BLaER1 (cell line): ENCODE data around the gene NXN.
"Not testable (repeated sequence)": the region's sequence is repeated elsewhere in the genome, so short reads cannot be mapped to it uniquely, and the experiment has no call there.

Source experiments
- H3K27ac ChIP-seq: shearing (Covaris generic); formaldehyde crosslinking; 2 replicates; pipeline ENCODE4 v1.8.1; 2022
- H3K27me3 ChIP-seq: shearing (Covaris generic); formaldehyde crosslinking; 2 replicates; pipeline ENCODE4 v1.8.1; 2022
- H3K36me3 ChIP-seq: shearing (Covaris generic); formaldehyde crosslinking; 2 replicates; pipeline ENCODE4 v1.8.1; 2022
- H3K4me1 ChIP-seq: shearing (Covaris generic); formaldehyde crosslinking; 2 replicates; pipeline ENCODE4 v1.8.1; 2022
- H3K4me2 ChIP-seq: shearing (Covaris generic); formaldehyde crosslinking; 2 replicates; pipeline ENCODE4 v1.8.1; 2022
- H3K4me3 ChIP-seq: shearing (Covaris generic); formaldehyde crosslinking; 2 replicates; pipeline ENCODE4 v1.8.1; 2022
- H3K9ac ChIP-seq: shearing (Covaris generic); formaldehyde crosslinking; 2 replicates; pipeline ENCODE4 v1.8.1; 2022
- H3K9me3 ChIP-seq: shearing (Covaris generic); formaldehyde crosslinking; 2 replicates; pipeline ENCODE4 v1.8.1; 2022
- H4K20me1 ChIP-seq: shearing (Covaris generic); formaldehyde crosslinking; 2 replicates; pipeline ENCODE4 v1.8.1; 2022
- Cebpa-rat ChIP-seq: shearing (Covaris generic); IDR thresholded peaks from 2 replicates; pipeline ENCODE4 v1.8.1; 2022

Gene NXN

GRCh38 chr17:784143-784542, 195.4 kb downstream of the NXN start:
- TF ChIP-seq Cebpa-rat: no peak
- no peak overlapping the region for H3K4me3 ChIP-seq
- no peak overlapping the region for H3K9ac ChIP-seq
- H3K9me3 ChIP-seq: no peaks in the 10 kb centered on the region
- H4K20me1 ChIP-seq: peaks cover 78% of the 10 kb centered on the region
- H3K36me3 ChIP-seq: peaks cover 49% of the 10 kb centered on the region
- H3K27me3 ChIP-seq: no peaks in the 10 kb centered on the region
- H3K4me2 ChIP-seq: peak overlapping the region; percentile 98
- no peak overlapping the region for H3K27ac ChIP-seq
- H3K4me1 ChIP-seq: peaks cover 32% of the 10 kb centered on the region

DNA sequence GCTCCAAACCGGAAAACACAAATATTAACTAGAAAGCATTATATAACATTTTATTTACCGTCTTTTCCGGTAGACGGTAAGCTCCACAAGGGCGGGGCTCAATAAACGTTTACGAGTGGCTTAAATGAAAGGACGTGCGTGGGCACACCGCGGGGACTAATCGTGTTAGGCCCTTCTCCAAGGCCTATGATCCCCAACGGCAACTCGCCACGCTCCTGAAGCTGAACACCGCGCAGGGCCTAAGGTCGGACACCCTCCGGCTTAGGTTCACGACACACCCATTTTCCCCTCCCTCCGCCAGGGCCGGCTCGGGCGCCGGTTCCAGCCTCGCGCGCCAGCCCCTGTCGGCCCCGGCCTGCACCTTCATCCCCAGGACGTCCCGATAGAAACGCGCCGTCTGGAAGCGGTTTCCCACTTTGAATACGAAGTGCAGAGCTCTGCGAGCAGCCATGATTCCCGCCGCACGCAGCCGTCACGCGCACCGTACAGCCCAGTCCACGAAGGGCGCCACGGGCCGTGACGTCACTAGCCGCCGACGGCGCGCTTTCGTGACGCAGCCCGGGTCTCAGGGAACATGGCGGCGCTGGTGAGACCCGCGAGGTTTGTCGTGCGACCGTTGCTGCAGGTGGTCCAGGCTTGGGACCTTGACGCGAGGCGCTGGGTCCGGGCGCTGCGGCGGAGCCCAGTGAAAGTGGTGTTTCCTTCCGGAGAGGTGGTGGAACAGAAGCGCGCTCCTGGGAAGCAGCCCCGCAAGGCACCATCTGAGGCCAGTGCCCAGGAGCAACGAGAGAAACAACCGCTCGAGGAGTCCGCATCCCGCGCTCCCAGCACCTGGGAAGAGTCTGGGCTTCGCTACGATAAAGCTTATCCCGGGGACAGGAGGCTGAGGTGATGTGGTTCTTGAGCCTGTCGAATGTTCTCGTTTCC, 197.5 kb downstream of the NXN start, which contains the start of the genes GLOD4 and MRM3:
Gene GLOD4, minus strand, starts transcription at position 476 of the 927 bp plus-strand sequence. Its CDS starts 25 bp downstream, at position 451.
Gene MRM3, plus strand, starts transcription at position 549 of the 927 bp plus-strand sequence. Its CDS starts 26 bp downstream, at position 575.
- H3K27ac ChIP-seq: peak within 1 kb of the TSS; percentile 85
- H3K9me3 ChIP-seq: no peaks in the 10 kb centered on the region
- peaks cover 85% of the 10 kb centered on the region for H4K20me1 ChIP-seq
- H3K36me3 ChIP-seq: peaks cover 49% of the 10 kb centered on the region
- peak within 1 kb of the TSS; percentile 86 for H3K4me3 ChIP-seq
- H3K4me2 ChIP-seq: peak within 1 kb of the TSS; percentile 98
- no peaks in the 10 kb centered on the region for H3K27me3 ChIP-seq
- no peak for TF ChIP-seq Cebpa-rat
- peak within 1 kb of the TSS; percentile 87 for H3K9ac ChIP-seq
- peaks cover 32% of the 10 kb centered on the region for H3K4me1 ChIP-seq

DNA sequence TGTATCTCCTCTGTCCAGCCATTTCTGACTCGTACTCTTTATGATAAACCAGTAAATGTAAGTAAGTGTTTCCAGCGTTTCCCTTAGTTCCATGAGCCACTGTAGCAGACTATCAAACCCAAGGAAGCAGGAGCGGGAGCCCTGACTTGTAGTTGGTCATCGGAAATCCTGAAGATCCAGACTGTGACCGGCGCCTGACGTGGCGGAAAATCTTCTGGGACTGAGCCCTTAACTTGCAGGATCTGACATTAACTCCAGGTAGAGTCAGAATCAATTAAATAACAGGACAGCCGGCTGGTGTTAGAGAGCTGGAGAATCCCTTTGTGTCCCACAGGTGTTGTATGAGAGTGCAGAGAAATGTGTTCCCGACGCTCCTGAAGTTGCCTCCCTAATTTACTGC, 201.5 kb downstream of the NXN start:
- Histone ChIP-seq H3K27ac (no peak overlapping the region), H3K9me3 (no peaks in the 10 kb centered on the region), H3K27me3 (no peaks in the 10 kb centered on the region), H3K36me3 (peaks cover 50% of the 10 kb centered on the region), H3K4me2 (no peak overlapping the region), H3K9ac (no peak overlapping the region), H4K20me1 (peaks cover 89% of the 10 kb centered on the region), H3K4me1 (peaks cover 48% of the 10 kb centered on the region), H3K4me3 (no peak overlapping the region)
- TF ChIP-seq Cebpa-rat: no peak

GRCh38 chr17:774313-774584, 205.3 kb downstream of the NXN start:
- Histone ChIP-seq H3K27ac (no peak overlapping the region), H3K9ac (no peak overlapping the region), H4K20me1 (peaks cover 100% of the 10 kb centered on the region), H3K9me3 (no peaks in the 10 kb centered on the region), H3K4me1 (peaks cover 47% of the 10 kb centered on the region), H3K4me2 (peak overlapping the region; percentile 77), H3K27me3 (no peaks in the 10 kb centered on the region), H3K4me3 (no peak overlapping the region), H3K36me3 (peaks cover 79% of the 10 kb centered on the region)
- no peak for TF ChIP-seq Cebpa-rat

DNA sequence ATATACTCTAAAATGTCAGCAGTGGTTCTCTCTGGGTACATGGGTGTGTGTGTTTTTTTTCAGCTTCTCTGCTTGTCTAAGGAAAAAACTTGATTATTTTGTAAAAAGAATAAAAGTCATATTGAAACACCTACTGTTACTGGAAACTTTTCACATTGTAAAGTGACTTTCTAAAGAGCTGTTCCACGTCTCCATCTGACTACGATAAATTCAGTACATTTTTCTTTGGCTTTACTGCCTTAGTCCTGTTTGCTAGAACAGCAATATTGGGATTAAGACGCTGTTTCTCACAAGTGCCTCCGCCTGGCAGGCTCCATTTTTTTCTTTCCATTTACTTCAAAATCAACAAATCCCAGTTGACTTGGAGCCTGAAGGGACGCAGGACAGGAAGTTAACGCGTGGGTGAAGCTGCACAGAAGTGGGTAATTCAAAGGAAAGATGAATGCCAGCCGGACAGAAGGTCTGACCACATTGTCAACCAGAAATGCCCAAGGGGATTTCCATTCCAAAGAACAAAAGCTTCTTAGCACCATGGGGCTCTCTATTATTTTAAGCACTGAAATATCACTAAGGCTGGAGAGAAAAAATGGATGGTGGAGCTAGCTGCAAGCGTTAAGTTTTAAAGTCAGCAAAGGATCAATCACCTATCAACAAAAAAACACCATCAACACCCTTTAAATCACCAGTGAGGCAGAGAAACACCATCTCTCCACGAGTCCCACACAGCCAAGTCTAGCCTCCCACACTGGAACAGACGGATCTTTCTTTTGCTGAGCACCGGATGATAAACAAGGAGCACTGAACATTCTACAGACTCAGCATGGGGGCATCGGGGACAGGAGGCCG, 205.9 kb downstream of the NXN start:
- H3K9ac ChIP-seq: no peak overlapping the region
- H3K9me3 ChIP-seq: no peaks in the 10 kb centered on the region
- no peaks in the 10 kb centered on the region for H3K27me3 ChIP-seq
- peak overlapping the region; percentile 77 for H3K4me2 ChIP-seq
- H4K20me1 ChIP-seq: peaks cover 100% of the 10 kb centered on the region
- no peak overlapping the region for H3K27ac ChIP-seq
- H3K4me3 ChIP-seq: no peak overlapping the region
- peaks cover 80% of the 10 kb centered on the region for H3K36me3 ChIP-seq
- peaks cover 47% of the 10 kb centered on the region for H3K4me1 ChIP-seq
- no peak for TF ChIP-seq Cebpa-rat

GRCh38 chr17:773016-773415, 206.6 kb downstream of the NXN start:
- Histone ChIP-seq H3K4me1 (peaks cover 47% of the 10 kb centered on the region), H3K27ac (no peak overlapping the region), H4K20me1 (peaks cover 94% of the 10 kb centered on the region), H3K9me3 (no peaks in the 10 kb centered on the region), H3K9ac (no peak overlapping the region), H3K4me3 (no peak overlapping the region), H3K4me2 (peak overlapping the region; percentile 77), H3K27me3 (no peaks in the 10 kb centered on the region), H3K36me3 (peaks cover 79% of the 10 kb centered on the region)
- no peak for TF ChIP-seq Cebpa-rat

DNA sequence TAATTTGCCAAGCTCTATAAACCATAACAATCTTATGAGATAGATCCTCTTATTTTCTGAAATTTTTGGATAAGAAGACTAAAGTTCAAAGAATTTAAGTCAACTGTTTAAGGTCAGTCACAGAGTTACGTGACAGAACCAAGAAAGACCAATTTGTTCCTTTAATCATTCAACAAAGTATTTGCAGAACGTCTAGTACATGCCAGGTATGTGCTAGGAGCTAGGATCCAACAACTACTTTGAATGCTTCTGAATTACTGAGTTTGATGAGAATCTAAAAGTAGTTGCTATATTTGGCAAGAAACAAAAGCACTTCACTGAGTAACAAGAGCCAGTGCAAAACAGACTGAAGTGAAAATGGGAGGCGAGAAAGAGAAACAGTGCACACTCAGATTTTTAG, 212.5 kb downstream of the NXN start:
- H3K27ac ChIP-seq: no peak overlapping the region
- no peaks in the 10 kb centered on the region for H3K27me3 ChIP-seq
- peaks cover 2% of the 10 kb centered on the region for H3K4me1 ChIP-seq
- no peak overlapping the region for H3K4me2 ChIP-seq
- TF ChIP-seq Cebpa-rat: no peak
- no peak overlapping the region for H3K4me3 ChIP-seq
- H3K9ac ChIP-seq: no peak overlapping the region
- H3K36me3 ChIP-seq: peaks cover 99% of the 10 kb centered on the region
- H3K9me3 ChIP-seq: no peaks in the 10 kb centered on the region
- H4K20me1 ChIP-seq: peaks cover 34% of the 10 kb centered on the region

DNA sequence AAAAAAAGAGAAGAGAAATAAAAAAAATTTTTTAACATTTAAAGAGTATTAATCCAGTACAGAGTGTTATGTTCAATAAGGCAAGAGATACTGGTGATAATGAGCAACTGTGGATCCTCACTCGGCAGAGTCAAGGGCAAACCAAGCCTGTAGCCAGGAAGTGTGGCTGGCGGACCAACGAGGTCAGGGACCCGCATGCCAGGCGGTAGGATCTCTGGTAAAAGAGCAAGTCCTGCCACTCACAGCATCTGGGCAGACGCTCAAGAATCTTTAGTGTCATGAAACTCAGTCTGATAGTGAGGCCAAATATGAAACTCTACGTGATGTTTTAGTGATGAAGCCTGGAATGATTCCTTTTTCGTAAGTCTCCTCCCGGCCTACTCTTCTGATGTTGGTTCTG, 219.2 kb downstream of the NXN start:
- H3K27ac ChIP-seq: no peak overlapping the region
- no peaks in the 10 kb centered on the region for H3K9me3 ChIP-seq
- H3K27me3 ChIP-seq: no peaks in the 10 kb centered on the region
- no peak for TF ChIP-seq Cebpa-rat
- peaks cover 94% of the 10 kb centered on the region for H3K36me3 ChIP-seq
- no peak overlapping the region for H3K4me2 ChIP-seq
- H3K9ac ChIP-seq: no peak overlapping the region
- H3K4me3 ChIP-seq: no peak overlapping the region
- no peaks in the 10 kb centered on the region for H3K4me1 ChIP-seq
- no peaks in the 10 kb centered on the region for H4K20me1 ChIP-seq

DNA sequence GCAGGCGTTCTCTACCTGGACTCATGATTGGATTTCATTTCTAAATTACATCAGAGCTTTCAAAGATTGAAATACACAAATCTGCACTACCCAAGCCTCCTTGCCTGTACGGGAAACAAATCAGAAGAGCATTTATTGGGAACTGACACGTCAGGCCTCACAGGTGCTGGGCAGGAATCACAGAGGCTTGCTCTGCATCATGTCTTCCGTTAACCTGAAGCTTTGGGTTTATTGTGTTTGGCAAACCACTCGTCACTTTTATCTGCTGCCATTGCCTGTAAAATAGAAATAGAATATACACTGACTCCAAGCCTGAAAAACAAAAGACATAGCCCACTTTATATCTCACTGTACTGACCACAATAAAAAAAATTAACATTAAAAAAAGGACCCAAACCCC, 219.6 kb downstream of the NXN start:
- no peaks in the 10 kb centered on the region for H4K20me1 ChIP-seq
- H3K9me3 ChIP-seq: no peaks in the 10 kb centered on the region
- H3K4me2 ChIP-seq: no peak overlapping the region
- no peaks in the 10 kb centered on the region for H3K27me3 ChIP-seq
- H3K27ac ChIP-seq: no peak overlapping the region
- no peaks in the 10 kb centered on the region for H3K4me1 ChIP-seq
- no peak for TF ChIP-seq Cebpa-rat
- no peak overlapping the region for H3K4me3 ChIP-seq
- H3K9ac ChIP-seq: no peak overlapping the region
- peaks cover 90% of the 10 kb centered on the region for H3K36me3 ChIP-seq

GRCh38 chr17:756010-756567, 223.5 kb downstream of the NXN start:
- not testable (repeated sequence) for H3K9ac ChIP-seq, H4K20me1 ChIP-seq, H3K4me1 ChIP-seq, H3K4me2 ChIP-seq, H3K27ac ChIP-seq, H3K9me3 ChIP-seq, H3K4me3 ChIP-seq, H3K27me3 ChIP-seq
- peaks cover 54% of the 10 kb centered on the region for H3K36me3 ChIP-seq

- peaks cover 48% of the 10 kb centered on the region for H3K36me3 ChIP-seq
- not testable (repeated sequence) for H4K20me1 ChIP-seq, H3K27ac ChIP-seq, H3K4me3 ChIP-seq, H3K4me2 ChIP-seq, H3K9ac ChIP-seq, H3K27me3 ChIP-seq, H3K9me3 ChIP-seq
- peaks cover 14% of the 10 kb centered on the region for H3K4me1 ChIP-seq
These were observed 224.1 kb downstream of the NXN start for GRCh38 chr17:755319-755961.
